ENCODE data around the gene CHCHD6. TPM values are rescaled to one million over a fixed set of nuclear protein-coding genes. Genes with fewer than 3 reads are reported as not detected.
A peak's percentile ranks its signal among the peaks of the same experiment; 100 is the strongest.
"Not testable (repeated sequence)": the region's sequence is repeated elsewhere in the genome, so short reads cannot be mapped to it uniquely, and the experiment has no call there.

Gene CHCHD6
- total RNA-seq, 1 donor from 2014 or later = 3.7 TPM

DNA sequence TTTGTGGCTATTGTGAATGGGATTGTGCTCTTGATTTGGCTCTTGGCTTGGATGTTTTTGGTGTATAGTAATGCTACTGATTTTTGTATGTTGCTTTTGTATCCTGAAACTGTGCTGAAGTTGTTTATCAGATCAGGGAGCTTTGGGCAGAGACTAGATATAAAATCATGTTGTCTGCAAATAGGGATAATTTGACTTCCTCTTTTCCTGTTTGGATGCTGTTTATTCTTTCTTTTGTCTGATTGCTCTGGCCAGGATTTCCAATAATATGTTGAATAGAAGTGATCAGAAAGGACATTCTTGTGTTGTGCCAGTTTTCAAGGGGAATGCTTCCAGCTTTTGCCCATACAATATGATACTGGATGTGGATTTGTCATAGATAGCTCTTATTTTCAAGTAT, 66.1 kb downstream of the CHCHD6 start:
- no peak for DNase-seq

DNA sequence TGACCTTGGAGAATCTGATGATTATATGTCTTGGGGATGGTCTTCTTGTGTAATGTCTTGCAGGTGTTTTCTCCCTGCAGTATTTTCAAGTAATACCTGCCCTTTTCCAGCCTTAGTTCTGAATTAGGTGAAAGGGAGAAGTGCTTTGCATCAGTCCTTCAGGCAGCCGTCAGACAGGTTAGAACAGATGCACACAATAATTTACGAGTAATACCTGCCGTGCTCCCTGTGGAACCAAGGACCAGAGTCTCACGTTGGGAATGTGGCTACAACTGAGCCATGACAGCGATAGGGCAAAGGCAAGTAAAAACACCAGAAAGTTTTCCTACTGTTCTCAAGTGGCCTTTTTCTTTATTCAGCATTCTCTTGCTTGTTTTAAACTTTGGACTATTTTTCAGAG, 69.1 kb downstream of the CHCHD6 start:
- DNase-seq = no peak

DNA sequence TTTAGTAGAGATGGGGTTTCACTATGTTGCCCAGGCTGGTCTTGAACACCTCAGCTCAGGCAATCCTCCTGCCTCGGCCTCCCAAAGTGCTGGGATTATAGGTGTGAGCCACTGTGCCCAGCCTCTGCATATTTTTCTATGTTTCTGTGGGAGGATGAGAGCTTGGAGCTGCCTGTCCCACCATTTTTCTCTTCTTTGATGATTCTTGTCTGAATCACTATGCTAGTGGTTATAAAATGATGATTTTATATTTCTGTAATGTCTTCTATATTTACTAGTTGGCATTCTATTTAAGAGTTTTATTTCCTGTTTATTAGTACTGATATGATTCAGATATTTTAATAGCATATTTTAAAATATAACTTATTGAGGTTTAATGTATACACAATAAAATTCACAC, 69.7 kb downstream of the CHCHD6 start:
- DNase-seq = no peak

DNA sequence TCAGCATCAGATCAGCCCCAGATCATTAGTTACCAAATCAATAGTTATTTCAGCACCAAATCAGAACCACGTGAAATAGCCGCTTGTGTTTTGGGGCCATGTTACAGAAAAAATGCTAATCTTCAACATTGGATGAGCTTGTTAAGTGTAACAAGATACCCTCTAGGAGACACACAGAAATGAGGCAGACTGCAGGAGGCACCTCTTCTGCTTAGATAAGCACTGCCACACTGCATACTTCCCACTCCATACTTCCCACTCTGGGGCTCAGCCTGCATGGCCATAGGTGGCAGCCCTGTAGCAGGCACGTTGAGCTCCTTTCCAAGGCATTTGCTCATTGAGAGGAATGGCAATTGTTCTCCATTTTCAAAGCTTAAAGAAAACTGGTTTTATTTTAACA, 73.3 kb downstream of the CHCHD6 start:
- no peak for DNase-seq

DNA sequence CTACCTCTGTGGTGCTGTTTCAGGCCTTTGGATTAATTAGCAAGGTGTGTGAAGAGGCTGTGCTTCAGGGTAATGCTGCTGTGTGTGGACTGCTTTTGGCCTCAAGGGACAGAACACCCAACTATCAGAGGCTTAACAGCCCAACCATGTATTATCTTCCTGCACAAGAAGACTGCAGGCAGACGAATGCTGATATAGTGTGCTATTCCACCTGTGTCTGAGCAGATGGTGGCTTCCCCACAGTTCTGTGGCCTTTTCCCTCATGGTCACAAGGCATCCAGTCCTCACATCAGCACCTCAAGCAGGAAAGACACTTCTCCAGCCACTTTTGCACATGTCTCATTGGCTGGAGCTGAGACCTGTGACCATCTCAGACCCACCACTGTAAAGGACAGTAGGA, 76.6 kb downstream of the CHCHD6 start:
- DNase-seq = no peak

DNA sequence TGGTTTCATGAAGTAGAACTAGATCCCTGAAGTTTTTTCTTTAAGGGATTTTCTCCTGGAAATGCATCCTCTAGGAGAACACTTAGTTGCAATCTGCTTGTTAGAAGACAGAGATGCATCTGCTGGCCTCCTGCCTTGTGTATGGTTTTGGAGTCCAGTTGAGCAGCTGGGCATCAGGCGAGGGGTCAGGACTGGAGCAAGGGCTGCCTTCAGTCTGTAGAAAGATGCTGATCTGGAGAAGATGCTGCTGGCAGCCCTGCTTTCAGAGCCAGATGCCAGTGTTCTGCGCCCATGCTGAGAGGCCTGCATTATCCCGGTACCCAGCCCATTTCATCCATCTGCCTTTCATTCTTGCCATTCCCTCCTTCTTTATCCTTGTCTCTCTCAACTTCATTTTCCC, 77.4 kb downstream of the CHCHD6 start:
- DNase-seq = no peak

DNA sequence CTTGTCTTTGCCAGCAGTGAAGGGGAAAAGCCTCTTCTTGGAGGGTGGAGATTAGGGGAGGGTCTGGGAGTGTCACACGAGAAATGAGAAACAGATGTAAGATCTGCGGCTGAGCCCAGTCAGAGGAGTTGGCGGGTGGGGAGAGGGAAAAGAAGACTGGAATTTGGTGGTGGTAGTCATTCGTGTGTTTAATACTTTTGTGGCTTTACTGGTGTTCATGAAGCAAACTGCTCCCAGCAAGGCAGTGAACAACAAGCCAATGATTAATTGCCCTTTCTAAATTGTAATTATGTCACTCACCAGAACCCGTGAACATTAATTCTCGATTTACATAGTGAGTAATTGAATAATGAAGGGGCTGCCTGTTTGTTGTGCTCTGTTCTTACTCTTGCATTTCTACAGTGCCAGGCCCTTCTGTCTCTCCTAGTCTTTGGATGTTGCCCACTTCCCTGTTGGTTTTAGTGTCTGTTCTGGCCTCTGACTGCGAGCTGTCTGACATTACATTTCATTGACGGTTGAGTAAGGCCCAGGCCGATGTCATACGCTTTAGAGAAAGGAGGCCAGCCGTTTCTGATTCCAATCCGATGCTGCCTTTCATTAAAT, 78.0 kb downstream of the CHCHD6 start:
- DNase-seq = no peak

DNA sequence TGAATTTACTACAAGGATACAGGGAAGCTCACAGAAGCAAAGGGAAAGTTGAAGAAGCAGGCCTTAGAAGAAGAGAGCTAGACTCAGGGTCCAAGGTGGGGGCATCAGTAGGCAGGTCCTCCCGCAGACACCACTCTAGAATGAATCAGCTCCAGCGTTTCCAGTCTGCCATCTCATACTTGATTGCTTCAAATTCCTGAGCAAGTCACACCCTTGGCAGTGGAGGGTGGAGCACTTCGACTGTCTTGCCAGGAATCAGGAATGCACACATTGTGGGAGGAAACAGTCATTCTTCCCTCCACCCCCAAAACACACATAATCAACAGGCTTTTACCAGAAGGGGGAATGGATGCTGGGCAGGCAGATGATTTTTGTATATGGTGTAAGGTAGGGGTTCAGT, 78.5 kb downstream of the CHCHD6 start:
- peak; percentile 13 for DNase-seq

DNA sequence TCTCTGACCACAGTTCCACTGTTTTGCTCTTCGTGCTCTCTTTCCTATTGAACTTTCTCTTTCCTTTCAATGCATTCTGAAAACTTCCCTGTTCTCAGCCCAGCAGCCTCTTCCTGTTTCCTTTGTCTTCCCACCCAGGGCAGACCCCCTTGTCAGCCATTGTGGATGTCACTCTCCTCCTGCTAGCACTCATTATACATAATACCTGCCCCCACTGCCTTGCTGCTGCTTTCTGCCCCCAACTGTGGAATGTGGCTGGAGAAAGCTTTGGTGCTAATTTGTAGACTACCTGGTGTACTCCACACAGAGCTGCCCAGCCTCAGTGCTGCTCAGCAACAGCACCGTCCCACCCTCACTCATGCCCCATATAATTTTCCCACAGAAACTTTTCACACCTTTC, 80.2 kb downstream of the CHCHD6 start:
- DNase-seq = no peak

DNA sequence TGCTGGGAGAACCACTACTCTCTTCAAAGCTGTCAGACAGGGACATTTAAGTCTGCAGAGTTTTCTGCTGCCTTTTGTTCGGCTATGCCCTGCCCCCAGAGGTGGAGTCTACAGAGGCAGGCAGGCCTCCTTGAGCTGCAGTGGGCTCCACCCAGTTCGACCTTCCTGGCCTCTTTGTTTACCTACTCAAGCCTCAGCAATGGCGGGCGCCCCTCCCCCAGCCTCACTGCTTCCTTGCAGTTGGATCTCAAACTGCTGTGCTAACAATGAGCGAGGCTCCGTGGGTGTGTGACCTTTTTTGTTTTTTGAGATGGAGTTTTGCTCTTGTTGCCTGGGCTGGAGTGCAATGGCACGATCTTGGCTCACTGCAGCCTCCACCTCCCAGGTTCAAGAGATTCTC, 87.3 kb downstream of the CHCHD6 start:
- not testable (repeated sequence) for DNase-seq

DNA sequence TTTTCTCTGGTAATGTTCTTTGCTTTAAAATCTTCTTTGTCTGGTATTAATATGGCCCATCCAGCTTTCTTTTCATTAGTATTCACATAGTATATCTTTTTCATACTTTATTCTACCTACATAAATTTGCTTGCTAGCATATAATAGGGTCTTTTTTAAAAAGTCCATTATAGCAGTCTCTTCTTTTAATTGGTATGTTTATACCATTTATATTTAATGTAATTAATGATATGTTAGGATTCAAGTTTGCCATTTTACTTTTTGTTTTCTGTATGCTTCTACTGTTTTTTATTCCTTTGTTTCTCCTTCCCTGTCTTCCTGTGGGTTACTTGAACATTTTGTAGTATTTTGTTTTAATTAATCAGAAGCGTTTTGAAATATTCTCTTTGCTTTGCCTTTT, 89.0 kb downstream of the CHCHD6 start:
- no peak for DNase-seq

DNA sequence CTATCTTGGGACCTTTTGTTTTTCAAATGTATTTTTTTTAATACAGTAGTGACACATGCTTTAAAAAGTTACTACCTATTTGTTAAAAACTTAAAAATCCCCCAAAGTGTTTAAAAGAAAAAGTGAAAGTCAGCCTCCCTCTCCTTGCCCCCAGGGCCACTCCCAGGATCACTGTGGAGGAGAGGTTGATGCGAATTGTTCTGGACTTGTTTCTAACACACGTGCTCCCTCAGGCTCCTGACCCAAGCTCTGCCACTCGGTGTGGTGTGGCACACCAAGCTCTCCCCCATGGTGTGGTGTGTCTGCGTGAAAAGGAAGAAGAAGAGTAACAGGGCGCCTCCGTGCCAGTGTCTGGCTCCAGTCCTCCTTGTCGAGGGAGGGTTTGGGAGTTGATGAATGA, 93.5 kb downstream of the CHCHD6 start:
- no peak for DNase-seq

DNA sequence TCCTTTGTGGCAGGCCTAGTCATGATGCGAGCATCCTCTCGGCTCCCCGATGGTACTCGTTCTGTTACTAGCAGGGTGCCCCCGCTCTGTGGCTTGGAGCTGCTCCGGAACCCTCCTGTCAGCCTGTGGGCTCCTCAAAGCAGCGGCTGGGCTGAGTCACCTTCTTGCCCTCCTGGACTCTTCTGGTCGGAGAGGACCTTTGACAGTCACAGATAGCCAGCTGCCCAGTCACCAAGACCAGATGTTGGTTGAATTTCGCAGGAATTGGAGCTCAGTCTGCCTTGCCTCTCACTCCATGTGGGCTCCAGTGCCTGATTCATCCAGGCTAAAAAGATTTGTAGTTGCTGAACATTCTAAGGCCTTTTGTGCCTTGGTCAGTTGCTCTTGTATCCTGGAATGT, 94.5 kb downstream of the CHCHD6 start:
- no peak for DNase-seq

DNA sequence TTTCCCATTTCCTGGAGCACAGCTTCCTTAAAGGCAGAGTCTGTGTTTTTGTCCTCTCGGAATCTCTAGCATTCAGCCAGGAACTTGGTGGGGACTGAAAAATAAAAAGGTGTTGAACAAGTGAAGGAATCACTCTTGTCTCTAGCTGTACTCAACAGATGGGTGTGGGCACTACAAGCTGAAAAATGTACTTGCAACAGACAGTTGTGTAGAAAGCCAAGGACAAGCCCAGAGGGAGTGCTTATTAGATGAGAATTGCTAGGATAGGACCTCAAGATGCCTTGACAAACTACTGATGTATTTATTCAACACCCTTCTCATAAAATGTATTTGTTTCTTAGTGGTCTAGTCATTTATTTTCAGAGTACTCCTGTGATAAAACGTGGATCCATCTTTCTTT, 95.1 kb downstream of the CHCHD6 start:
- DNase-seq = no peak

DNA sequence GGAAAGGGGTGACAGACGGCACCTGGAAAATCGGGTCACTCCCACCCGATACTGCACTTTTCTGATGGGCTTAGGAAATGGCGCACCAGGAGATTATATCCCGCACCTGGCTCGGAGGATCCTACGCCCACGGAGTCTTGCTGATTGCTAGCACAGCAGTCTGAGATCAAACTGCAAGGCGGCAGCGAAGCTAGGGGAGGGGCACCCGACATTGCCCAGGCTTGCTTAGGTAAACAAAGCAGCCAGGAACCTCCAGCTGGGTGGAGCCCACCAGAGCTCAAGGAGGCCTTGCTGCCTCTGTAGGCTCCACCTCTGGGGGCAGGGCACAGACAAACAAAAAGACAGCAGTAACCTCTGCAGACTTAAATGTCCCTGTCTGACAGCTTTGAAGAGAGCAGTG, 97.3 kb downstream of the CHCHD6 start:
- not testable (repeated sequence) for DNase-seq

DNA sequence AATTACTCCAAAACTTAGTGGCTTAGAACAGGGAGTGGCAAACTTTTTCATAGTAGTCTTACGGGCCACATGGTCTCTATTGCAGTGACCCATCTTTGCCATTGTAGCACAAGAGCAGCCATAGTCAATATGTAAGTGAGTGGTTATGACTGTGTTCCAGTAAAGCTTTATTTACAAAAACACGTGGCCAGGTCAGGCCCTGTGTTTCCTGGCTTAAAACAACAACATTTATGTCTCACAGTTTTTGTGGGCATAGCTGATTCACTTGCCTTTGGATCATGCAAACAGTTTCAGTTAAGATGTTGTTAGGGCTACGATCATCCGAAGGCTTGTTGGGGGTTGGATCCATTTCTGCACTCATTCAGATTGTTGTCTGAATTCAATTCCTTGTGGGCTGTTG, 103.8 kb downstream of the CHCHD6 start:
- no peak for DNase-seq

DNA sequence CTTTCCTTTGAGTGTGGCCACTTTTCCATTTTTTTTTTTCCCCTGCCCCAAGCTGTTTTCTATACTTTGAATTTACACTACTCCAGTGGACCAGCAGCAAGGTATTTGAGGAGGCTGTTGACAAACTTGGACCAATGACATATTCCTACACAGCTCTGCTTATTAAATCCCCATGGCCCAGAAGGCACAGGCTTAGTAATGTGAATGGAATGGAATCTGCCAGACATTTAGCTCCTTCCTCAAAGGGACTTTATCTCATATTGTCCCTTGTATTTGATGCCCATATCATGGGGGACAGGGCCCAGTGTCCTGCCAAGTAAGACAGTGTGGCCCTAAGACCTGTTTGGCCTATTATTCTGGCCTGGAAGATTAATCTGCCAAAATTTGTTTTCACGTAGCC, 107.5 kb downstream of the CHCHD6 start:
- DNase-seq = no peak

DNA sequence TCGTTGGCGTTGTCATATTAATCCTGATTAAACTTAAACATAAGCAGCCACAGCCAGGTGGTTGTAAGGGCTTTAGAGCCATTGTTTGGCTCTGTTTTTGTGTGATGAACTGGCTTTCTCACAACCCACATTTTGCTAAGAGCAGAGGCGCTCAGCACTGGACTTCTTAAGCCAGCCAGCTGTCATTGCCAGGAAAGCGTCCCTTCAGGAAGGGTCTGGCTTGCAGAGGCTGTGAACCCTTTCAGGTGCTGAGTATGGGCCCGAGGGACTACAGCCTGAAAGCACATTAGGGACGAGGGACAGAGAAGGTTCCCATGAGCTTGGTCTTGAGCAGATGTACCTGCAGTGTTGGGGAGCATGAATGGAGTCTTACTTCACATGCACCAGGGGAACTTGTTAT, 112.3 kb downstream of the CHCHD6 start:
- no peak for DNase-seq

DNA sequence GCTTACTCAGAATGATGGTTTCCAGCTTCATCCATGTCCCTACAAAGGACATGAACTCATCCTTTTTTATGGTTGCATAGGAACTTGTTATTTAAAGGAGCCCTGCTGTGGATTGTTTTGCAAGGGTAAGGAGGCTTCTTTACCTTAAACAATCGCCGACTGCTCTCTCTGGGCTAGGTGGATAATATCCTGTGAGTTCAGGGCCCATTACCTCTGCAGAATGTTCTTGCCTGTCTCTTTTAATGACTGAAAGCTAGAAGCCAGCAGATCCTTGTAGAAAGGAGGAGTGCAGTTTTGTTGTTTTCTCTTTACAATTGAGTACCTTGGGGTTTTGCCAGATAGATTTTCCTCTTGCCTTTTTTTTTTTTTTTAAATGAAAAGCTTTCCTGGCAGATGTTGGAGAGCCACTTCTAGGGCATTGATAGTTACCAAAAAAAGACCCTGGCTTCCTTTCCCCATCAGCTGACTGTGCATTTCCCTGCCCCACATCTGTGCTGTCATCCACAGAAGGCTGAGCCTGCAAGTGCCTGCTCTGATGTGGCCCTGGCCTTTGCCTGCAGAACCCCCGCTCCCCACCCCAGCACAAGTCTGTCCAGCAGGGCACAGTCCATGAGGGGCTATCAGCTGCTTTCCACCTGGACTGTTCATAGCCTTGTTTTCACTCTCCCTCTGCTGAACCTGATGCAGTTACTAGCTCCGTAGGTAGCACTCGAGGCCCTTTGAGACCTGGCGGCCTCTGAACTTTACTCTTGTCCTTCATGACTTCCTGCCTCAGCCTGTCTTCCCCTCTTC, 113.1 kb downstream of the CHCHD6 start:
- no peak for DNase-seq

DNA sequence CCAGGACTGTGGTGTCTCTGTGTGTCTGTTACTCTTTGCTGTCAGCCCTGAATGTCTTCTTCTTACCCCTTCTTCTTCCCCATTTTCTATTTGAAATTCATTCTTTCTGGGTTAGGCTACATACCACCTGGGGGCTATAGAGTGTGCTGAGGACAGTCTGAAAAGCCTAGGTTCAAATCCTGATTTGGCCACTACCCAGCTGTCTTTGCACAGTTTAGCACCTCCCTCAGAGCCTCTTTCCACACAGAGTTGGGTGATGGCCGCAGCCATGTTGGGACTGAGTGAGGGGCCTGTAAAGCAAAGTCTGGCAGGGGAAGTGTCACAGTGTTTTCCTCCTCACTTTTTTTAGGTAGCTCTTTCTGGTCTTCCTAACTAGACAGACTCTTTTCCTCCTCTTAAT, 113.7 kb downstream of the CHCHD6 start:
- no peak for DNase-seq

DNA sequence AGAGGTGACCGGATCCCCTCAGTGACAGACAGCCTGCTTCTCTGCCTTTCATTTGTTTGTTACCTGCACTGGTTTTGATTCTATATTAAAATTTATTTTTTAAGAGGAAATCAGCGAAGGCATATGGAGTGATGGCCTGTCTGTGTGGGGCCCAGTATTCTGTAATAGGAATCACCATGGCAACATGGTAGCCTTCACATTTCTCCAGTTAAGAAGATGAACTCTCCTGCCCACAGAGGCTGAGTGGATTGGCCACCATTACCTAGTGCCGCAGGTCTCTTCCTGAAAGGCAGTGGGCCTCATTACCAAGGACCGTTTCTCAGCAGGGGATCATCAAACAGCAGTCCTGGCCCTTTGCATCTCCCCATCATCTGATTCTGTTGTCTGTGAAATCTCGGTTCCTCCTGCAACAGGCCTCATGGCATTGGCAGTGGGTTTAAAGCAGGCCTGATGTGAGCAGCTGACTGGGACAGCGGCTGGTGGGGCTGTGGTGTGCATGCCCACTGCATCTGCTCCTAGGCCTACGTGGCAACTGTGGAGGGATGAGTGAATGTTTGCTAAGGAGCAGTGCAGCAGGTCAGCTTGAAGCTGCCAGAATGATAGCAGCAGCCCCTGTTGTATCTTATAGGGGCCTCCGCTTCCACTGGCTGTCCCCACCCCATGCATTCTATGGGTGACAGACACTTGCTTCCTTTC, 114.5 kb downstream of the CHCHD6 start:
- DNase-seq = no peak

DNA sequence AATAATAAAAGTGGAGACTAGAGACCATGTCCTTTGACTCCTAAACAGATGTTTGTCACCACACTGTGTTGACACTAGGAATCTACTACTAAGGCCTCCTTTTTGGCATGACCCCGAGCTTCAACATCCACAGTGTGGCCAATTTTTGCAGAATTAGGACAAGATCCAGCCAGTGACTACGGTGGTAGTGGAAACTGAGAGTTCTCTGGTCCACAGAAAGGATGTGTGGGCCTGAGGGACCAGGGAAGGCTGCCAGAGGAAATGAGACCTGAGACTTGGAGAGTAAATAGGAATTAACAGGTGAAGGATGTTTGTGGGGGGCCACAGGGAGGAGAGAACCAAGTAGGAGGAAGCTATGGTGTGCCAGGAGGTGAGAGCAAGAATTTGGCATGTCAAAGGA, 122.7 kb downstream of the CHCHD6 start:
- no peak for DNase-seq

DNA sequence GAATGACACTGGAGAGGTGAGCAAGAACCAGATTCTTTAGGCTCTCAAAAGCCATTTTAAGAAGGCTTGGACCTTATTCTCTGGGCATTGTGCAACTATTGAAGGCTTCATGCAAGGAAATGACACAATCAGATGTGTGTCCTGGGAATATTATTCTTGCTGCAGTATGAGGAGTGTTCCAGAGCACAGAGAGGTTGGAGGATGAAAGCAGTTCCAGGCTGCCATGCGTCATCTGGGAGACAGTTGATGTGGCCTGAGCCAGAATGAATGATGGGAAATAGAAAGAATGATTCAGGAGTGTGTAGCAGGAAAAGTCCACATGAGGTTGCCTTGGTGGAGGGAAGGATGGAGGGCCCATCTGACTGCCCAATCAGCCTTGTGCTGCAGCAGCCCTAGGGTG, 123.1 kb downstream of the CHCHD6 start:
- DNase-seq = no peak

DNA sequence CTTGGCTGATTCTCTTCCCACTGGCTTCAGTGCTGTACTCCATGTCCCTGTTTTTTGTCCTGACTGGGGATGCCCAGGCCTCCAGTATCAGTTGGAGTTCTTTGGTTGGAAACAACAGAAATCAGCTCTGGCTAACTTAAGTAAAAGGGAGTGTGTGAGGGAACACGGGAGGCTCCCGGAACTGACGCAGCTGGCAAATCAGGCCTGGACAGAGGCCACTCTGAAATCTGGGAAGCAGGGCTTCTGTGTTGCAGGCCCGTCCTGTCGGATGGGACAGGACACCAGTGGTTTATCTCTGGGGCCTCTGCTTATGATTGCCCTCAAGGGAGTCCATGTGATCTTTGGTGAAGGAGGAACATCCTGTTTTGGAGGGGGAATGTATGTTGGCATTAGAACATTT, 124.3 kb downstream of the CHCHD6 start:
- no peak for DNase-seq
